GM21423 (cell line): ENCODE data around the gene LRMDA.
"Not testable (repeated sequence)": the region's sequence is repeated elsewhere in the genome, so short reads cannot be mapped to it uniquely, and the experiment has no call there.

Source experiments
- ATAC-seq: cut with Tn5 transposase; IDR thresholded peaks from one replicate; pipeline ENCODE4 v1.9.1; 2021; ENCODE audit warnings: mild to moderate bottlenecking, moderate library complexity; ENCODE audit not compliant: unreplicated experiment

The LRMDA gene

DNA sequence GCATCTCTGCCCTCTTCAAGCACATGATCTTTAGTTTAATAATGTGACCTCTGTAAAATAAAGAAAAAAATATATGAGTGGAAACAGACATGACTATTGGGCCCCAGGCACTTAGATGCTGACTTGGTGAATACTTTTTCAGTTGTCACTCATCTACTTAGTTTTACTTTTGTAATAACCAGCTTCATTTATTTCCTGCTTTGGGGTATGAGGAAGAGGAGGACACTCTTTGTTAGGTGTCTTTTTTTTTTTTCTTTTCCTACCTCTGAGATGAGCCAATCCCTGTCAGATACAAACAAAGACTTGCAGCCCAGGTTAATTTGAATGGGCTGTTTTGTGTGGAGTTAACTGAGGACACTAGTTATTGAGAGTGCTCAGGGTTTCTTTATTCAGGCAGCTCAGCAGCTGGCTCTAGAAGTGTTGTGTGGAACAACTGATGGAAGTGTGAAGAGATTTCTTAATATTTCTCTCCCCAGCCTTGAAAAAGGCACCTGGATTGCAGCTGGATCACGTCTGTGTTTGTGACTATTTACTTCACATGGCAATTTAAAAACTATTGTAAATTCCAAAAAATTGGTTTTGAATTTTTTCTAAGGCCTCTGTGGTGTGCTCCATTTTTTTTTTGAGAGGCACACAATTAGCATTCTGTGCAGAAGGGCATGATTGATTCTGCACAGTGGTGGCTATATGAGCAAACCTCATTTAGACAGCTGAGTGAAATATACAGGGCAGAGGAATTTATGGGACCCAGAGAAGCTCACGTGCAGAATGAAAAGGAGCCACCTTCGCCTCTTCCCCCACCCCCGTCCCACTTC, 333.8 kb downstream of the LRMDA start:
- no peak for ATAC-seq

DNA sequence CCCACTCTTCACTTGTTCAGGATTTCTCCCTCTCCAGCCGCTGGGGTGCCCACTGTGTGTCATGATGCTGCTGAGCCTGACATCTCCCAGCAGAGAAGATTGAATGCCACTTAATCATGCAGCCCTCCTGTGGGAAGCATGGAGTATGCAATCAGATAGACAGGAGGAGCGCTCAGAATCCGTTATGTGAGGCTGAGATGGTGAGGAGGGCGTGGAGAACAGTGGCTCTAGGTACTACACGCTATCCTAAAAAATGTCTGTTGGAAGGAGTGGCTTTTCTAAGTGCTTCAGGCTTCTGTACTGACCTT, 334.3 kb downstream of the LRMDA start:
- no peak for ATAC-seq

DNA sequence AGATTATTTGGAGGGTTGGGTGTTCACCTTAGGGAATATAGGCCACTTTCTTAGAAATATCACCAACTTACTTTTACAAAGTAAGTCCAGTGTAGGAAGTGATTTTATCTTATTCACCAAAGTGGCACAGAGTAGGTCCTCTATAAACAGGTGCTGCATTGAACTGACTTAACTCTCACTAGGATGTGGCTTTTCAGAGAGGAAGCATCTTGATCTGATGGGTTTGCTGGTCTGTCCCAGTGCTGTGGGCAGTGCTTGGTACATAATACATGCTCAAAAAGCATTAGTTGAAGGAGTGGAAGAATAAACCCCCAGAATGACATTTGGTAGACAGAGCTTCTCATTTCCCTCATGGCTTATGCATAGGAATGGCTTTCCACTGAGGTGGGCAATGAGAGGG, 334.7 kb downstream of the LRMDA start:
- ATAC-seq = no peak

GRCh38 chr10:75766752-75767151, 335.3 kb downstream of the LRMDA start:
- ATAC-seq = not testable (repeated sequence)

- no peak for ATAC-seq
Measured at GRCh38 chr10:75770626-75771081, 339.2 kb downstream of the LRMDA start.

GRCh38 chr10:75771606-75772005, 340.2 kb downstream of the LRMDA start:
- no peak for ATAC-seq

- peak; percentile 68 for ATAC-seq
Measured at GRCh38 chr10:75772153-75772887, 340.9 kb downstream of the LRMDA start.

DNA sequence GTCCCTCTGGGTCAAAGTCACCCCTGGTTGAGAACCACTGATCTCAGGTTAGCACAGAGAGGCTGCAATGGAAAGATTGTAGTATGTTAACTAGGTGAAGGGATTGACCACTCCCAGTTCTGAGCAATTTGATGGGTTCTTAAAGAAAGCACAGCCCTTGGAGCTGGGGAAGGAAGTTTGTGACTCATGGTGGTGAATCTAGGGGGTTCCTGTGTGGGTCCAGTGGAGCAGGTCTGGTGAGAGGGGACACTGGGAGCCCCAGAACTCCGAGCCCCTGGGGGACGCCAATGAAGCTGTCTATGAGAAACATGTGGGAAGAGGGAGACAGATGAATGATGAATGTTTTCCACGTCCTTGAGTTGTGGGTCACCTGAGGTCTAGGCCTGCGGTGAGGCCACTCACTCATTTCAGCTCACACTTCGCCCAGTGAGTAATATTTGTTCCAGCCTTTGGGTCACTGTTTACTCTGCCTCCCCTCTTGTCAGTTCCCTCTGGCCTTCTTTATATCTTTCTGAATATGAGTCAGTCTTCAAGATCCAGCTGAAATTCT, 341.9 kb downstream of the LRMDA start:
- no peak for ATAC-seq

- no peak for ATAC-seq
Measured at GRCh38 chr10:75773813-75774782, 342.7 kb downstream of the LRMDA start.

- ATAC-seq = no peak
Measured at GRCh38 chr10:75774783-75775490, 343.5 kb downstream of the LRMDA start.

DNA sequence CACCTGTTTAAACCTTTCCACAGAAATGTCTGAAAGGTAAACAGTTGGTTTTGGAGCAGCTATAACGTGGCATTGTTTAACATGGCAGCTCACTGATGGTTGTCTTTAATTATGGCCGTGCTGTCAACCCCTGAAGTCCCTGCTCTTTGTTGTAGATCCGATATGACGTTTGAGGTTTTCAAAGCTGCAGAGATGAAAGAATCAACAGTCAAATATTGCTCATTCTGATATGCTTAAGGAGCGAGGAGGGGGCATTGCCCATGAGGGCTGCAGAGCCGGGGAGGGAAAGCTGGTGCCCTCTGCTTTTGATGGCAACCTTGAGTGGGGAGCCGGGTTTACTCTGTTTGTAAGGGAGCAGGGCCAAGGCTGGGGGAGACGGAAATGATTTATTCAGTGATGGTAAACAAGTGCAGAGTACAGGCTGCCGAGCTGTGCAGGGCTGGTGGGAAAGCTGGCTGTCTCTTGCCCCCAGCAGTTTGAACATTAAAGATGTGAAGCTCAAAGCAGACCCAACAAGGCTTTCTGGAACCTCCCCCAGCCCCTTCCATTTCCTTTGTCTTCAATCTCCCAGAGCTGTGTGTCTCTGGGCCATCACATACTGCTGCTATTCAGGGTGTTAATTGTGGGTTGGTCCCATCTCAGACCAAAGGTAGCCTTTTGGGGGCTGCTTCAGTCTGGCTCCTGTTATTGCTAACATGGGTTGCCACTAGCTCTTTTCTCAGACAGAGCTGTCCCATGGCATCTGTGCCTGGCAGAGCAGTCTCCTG, 345.5 kb downstream of the LRMDA start:
- ATAC-seq = no peak

DNA sequence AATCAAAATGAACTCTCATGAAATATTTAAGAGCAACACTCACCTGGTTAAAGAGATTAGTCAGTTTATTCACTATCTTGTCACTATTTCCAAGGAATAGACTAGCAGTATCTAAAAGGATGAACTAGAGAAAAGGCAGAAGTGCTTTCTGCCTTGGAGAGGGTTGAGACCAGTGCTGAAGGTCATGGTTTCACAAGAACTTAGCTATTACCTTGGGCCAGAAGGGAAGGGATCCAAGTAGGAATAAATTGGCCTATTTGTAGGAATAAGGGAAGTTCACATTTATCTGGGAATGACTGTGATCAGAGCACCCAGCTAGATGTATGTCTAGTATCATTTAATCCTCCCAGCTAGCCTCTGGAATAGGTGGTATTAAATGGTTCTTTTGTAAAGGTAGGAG, 347.2 kb downstream of the LRMDA start:
- ATAC-seq = no peak

DNA sequence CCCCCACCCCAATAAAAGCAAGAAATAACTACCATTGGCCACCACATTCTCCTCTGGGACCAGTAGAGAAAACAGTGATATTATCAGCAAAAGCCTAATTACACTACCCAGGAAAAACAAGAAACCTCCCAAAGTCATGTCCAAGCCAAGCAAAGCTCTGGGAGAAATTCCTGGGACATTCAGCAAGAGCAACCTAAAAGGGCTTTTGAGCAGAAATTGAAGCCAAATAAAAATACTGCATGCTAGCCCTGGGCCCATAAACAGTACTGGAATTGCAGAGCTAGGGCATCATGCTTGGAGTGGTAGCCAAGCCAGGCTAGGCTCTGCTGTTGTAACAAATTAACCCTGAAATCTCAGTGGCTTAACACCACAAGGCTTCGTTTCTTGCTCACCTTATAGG, 347.9 kb downstream of the LRMDA start:
- no peak for ATAC-seq

- no peak for ATAC-seq
Measured at GRCh38 chr10:75782463-75783248, 351.2 kb downstream of the LRMDA start.

GRCh38 chr10:75788394-75789205, 357.2 kb downstream of the LRMDA start:
- no peak for ATAC-seq

DNA sequence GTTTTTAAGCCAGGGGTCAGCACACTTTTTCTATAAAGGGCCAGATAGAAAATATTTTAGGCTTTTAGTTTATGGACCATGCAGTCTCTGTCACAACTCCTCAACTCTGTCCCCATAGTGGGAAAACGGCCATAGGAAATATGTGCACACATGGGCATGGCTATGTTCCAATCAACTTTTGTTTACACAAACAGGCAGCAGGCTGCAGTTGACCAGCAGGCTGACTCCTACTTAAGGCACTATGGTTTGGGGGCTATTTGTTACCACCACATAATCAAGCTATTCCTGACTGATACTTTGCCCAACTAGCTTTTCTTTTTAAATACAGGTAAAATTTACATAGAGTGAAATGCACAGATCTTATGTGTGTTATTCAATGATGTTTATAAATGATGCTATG, 362.4 kb downstream of the LRMDA start:
- ATAC-seq = no peak

GRCh38 chr10:75801121-75801520, 369.7 kb downstream of the LRMDA start:
- ATAC-seq = no peak

DNA sequence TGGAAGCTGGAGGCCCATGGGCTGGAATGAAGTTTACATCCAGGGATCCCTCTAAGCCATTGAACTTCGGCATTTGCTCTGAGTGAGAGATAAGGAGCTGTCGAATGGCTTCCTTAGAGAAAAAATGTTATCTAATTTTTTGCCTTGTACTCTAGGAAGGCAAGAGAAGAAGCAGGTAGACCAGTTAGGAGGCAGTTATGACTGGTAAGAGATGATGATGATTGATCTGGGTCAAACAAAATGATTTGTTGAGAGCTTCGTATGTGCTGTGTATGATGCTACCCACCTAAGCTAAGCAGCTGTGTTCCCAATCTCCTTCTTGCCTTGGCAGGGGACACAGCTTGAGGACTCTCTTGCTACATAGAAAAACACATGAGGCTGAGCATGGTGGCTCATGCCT, 370.2 kb downstream of the LRMDA start:
- ATAC-seq = no peak
